GM23338 (cell line): Measurements from ENCODE around the gene LDB3. TPM values are rescaled to one million over a fixed set of nuclear protein-coding genes. Genes with fewer than 3 reads are reported as not detected.

ENCODE experiments used
- ATAC-seq: fragments of 200-7000 bp; cut with Tn5 transposase; 3 replicates; pipeline ENCODE4 v1.9.1; 2020
- DNase-seq: peaks from one replicate; pipeline ENCODE4 v3.0.0-alpha.2; 2015; ENCODE audit warnings: low spot score
- H2AFZ ChIP-seq: fragments of 200-600 bp; sonication (generic); 2 replicates; pipeline ENCODE4 v1.8.0; 2016; ENCODE audit warnings: antibody characterized with exemption, mild to moderate bottlenecking, moderate library complexity
- H3F3A ChIP-seq: fragments of 200-600 bp; sonication (generic); replicated peaks from 2 replicates; pipeline ENCODE4 v1.8.0; 2017; ENCODE audit warnings: antibody characterized with exemption, mixed run types, low read depth
- H3K27ac ChIP-seq: fragments of 200-600 bp; sonication (generic); 2 replicates; pipeline ENCODE4 v1.6.1; 2016; ENCODE audit warnings: low read depth
- H3K27me3 ChIP-seq: fragments of 200-600 bp; sonication (generic); 2 replicates; pipeline ENCODE4 v1.8.0; 2016; ENCODE audit warnings: mild to moderate bottlenecking, mixed run types, moderate library complexity; ENCODE audit not compliant: insufficient read depth
- H3K36me3 ChIP-seq: fragments of 200-600 bp; sonication (generic); 2 replicates; pipeline ENCODE4 v1.8.0; 2016; ENCODE audit warnings: mild to moderate bottlenecking; ENCODE audit not compliant: insufficient read depth
- H3K4me1 ChIP-seq: fragments of 200-600 bp; sonication (generic); 2 replicates; pipeline ENCODE4 v1.8.0; 2016; ENCODE audit warnings: mild to moderate bottlenecking, moderate library complexity; ENCODE audit not compliant: insufficient read depth
- H3K4me2 ChIP-seq: fragments of 200-600 bp; sonication (generic); 2 replicates; pipeline ENCODE4 v1.7.1; 2017; ENCODE audit warnings: mixed run types
- H3K4me3 ChIP-seq: fragments of 200-600 bp; sonication (generic); 2 replicates; pipeline ENCODE4 v1.6.1; 2016; ENCODE audit warnings: mixed run types
- H3K79me2 ChIP-seq: fragments of 200-600 bp; sonication (generic); replicated peaks from 2 replicates; pipeline ENCODE4 v1.8.0; 2017; ENCODE audit warnings: mild to moderate bottlenecking; ENCODE audit not compliant: insufficient read depth
- H3K9me2 ChIP-seq: fragments of 200-600 bp; sonication (generic); 2 replicates; pipeline ENCODE4 v1.8.0; 2017; ENCODE audit not compliant: insufficient read depth
- H4K20me1 ChIP-seq: fragments of 200-600 bp; sonication (generic); replicated peaks from 2 replicates; pipeline ENCODE4 v1.8.0; 2017; ENCODE audit warnings: mild to moderate bottlenecking; ENCODE audit not compliant: insufficient read depth
- H3K27ac Mint-ChIP-seq: 2 replicates; pipeline ENCODE4 v1.8.0; 2020; ENCODE audit warnings: inconsistent platforms, mild to moderate bottlenecking, moderate library complexity, mixed read lengths
- H3K27me3 Mint-ChIP-seq: 3 replicates; pipeline ENCODE4 v1.8.0; 2022; ENCODE audit warnings: low read depth, mild to moderate bottlenecking, moderate library complexity, mixed read lengths, inconsistent platforms; ENCODE audit not compliant: insufficient read depth, poor library complexity
- H3K36me3 Mint-ChIP-seq: 3 replicates; pipeline ENCODE4 v1.8.0; 2021; ENCODE audit warnings: low read depth, mild to moderate bottlenecking, inconsistent platforms, moderate library complexity, mixed read lengths
- H3K4me1 Mint-ChIP-seq: 3 replicates; pipeline ENCODE4 v1.8.0; 2020; ENCODE audit warnings: mild to moderate bottlenecking, inconsistent platforms, mixed read lengths
- H3K4me3 Mint-ChIP-seq: 3 replicates; pipeline ENCODE4 v1.8.0; 2021; ENCODE audit warnings: moderate library complexity, mild to moderate bottlenecking, inconsistent platforms, mixed read lengths
- H3K9me3 Mint-ChIP-seq: 3 replicates; pipeline ENCODE4 v1.8.0; 2020; ENCODE audit warnings: moderate library complexity, mild to moderate bottlenecking, inconsistent platforms, mixed read lengths
- CREB1 ChIP-seq: fragments of 250-450 bp; sonication (Bioruptor Pico); IDR thresholded peaks from 2 replicates; pipeline ENCODE4 v1.5.0; 2020; ENCODE audit warnings: low read depth, mild to moderate bottlenecking, moderate library complexity
- ETS1 ChIP-seq: IDR thresholded peaks from 2 replicates; pipeline ENCODE4 v1.6.1; 2016; ENCODE audit warnings: antibody characterized with exemption
- JUNB ChIP-seq: IDR thresholded peaks from one replicate; pipeline ENCODE4 v1.6.1; 2016; ENCODE audit warnings: antibody characterized with exemption; ENCODE audit not compliant: unreplicated experiment
- REST ChIP-seq: IDR thresholded peaks from one replicate; pipeline ENCODE4 v1.6.1; 2018; ENCODE audit warnings: antibody characterized with exemption; ENCODE audit not compliant: unreplicated experiment
- STAT1 ChIP-seq: IDR thresholded peaks from one replicate; pipeline ENCODE4 v1.6.1; 2016; ENCODE audit warnings: antibody characterized with exemption; ENCODE audit not compliant: unreplicated experiment
- ZNF331 ChIP-seq: fragments of 250-450 bp; sonication (Bioruptor Pico); IDR thresholded peaks from 2 replicates; pipeline ENCODE4 v1.5.0; 2020; ENCODE audit warnings: low read depth, mild to moderate bottlenecking, moderate library complexity
- ZNF462 ChIP-seq: fragments of 250-450 bp; sonication (Bioruptor Pico); IDR thresholded peaks from 2 replicates; pipeline ENCODE4 v1.5.0; 2020; ENCODE audit warnings: mild to moderate bottlenecking, moderate library complexity
- polyA plus RNA-seq: library from polyadenylated mRNA; unstranded; fragments of >200 nt; fragmentation: Nextera tagmentation; extraction: Ambion mirVana; gene quantifications from 2 replicates; pipeline ENCODE4 v1.2.1, GENCODE V29; 2016
- total RNA-seq: library from RNA; depleted of rRNA; stranded (reverse); fragments of >200 nt; shearing (Covaris generic); gene quantifications from 2 replicates; pipeline ENCODE4 v1.2.3, GENCODE V29; 2014

Gene LDB3
- total and polyA plus RNA-seq, 2 experiments from 2014 or later: 0.14 to 0.16 TPM

GRCh38 chr10:86670876-86671275 lies 2.6 kb downstream of the LDB3 start (continued):
- no peak for TF ChIP-seq CREB1 (CRISPR knock-in tag)
- TF ChIP-seq ETS1: no peak

GRCh38 chr10:86671419-86671818 lies 3.1 kb downstream of the LDB3 start:
- H3K27ac Mint-ChIP-seq: no peak overlapping the region
- no peaks in the 10 kb centered on the region for H3F3A ChIP-seq
- no peaks in the 10 kb centered on the region for H4K20me1 ChIP-seq
- H3K79me2 ChIP-seq: no peaks in the 10 kb centered on the region
- H3K4me3 ChIP-seq: no peak overlapping the region
- no peaks in the 10 kb centered on the region for H3K9me2 ChIP-seq
- H2AFZ ChIP-seq: no peak overlapping the region; the same call in 1 of the 2 replicates
- peaks cover 2% of the 10 kb centered on the region; the same call in 1 of the 2 replicates for H3K4me1 ChIP-seq
- no peaks in the 10 kb centered on the region for H3K27me3 ChIP-seq
- peaks cover 8% of the 10 kb centered on the region for H3K27me3 Mint-ChIP-seq
- no peak overlapping the region for H3K27ac ChIP-seq
- ATAC-seq: peak; percentile 5; the same call in 2 of the 3 replicates
- H3K4me3 Mint-ChIP-seq: no peak overlapping the region; the same call in 2 of the 3 replicates
- peaks cover 59% of the 10 kb centered on the region for H3K4me1 Mint-ChIP-seq
- TF ChIP-seq REST (no peak), ZNF462 (CRISPR knock-in tag) (no peak), JUNB (no peak), STAT1 (no peak), ZNF331 (CRISPR knock-in tag) (no peak)
- no peaks in the 10 kb centered on the region for H3K36me3 Mint-ChIP-seq
- DNase-seq: no peak
- H3K4me2 ChIP-seq: no peak overlapping the region
- H3K36me3 ChIP-seq: no peaks in the 10 kb centered on the region
- H3K9me3 Mint-ChIP-seq: no peaks in the 10 kb centered on the region
